HG03520 (cell line): ENCODE measurements around the gene AKIRIN1.
"Not testable (repeated sequence)": the region's sequence is repeated elsewhere in the genome, so short reads cannot be mapped to it uniquely, and the experiment has no call there.

Experiments used
- ATAC-seq: cut with Tn5 transposase; IDR thresholded peaks from one replicate; pipeline ENCODE4 v1.9.1; 2021; ENCODE audit warnings: mild to moderate bottlenecking, moderate library complexity; ENCODE audit not compliant: unreplicated experiment

AKIRIN1 gene

GRCh38 chr1:39036678-39037077 lies 45.6 kb downstream of the AKIRIN1 start:
- no peak for ATAC-seq

GRCh38 chr1:39043513-39043912 lies 52.4 kb downstream of the AKIRIN1 start:
- no peak for ATAC-seq

GRCh38 chr1:39044762-39045161 lies 53.7 kb downstream of the AKIRIN1 start:
- ATAC-seq: no peak

GRCh38 chr1:39045231-39045630 lies 54.2 kb downstream of the AKIRIN1 start:
- no peak for ATAC-seq

GRCh38 chr1:39046613-39047210 lies 55.6 kb downstream of the AKIRIN1 start:
- ATAC-seq: no peak

GRCh38 chr1:39047374-39048229 lies 56.5 kb downstream of the AKIRIN1 start:
- no peak for ATAC-seq

GRCh38 chr1:39048745-39049370 lies 57.8 kb downstream of the AKIRIN1 start:
- ATAC-seq: no peak

GRCh38 chr1:39050001-39050400 lies 58.9 kb downstream of the AKIRIN1 start:
- no peak for ATAC-seq

GRCh38 chr1:39051193-39051850 lies 60.2 kb downstream of the AKIRIN1 start:
- not testable (repeated sequence) for ATAC-seq

- ATAC-seq: no peak
Measured at GRCh38 chr1:39051956-39052355, 60.9 kb downstream of the AKIRIN1 start.

GRCh38 chr1:39055213-39055710 lies 64.2 kb downstream of the AKIRIN1 start:
- not testable (repeated sequence) for ATAC-seq
